Astrocyte (in vitro differentiated cells and primary cell): ENCODE data around the gene PTPRM. TPM values are rescaled to one million over a fixed set of nuclear protein-coding genes. Genes with fewer than 3 reads are reported as not detected.

Source experiments
- DNase-seq: peaks from one replicate; pipeline ENCODE4 v3.0.0-alpha.2; 2010; ENCODE audit warnings: low read depth
- FAIRE-seq: peaks from 2 replicates; lab custom pipeline; 2011; peaks lifted over from hg19 to GRCh38; lab: Jason Lieb, UNC
- H2AFZ ChIP-seq: 2 replicates; pipeline ENCODE4 v1.6.0; 2012; ENCODE audit warnings: low read depth, low read length, inconsistent platforms
- H3K27ac ChIP-seq: 2 replicates; pipeline ENCODE4 v1.5.1; 2011; ENCODE audit warnings: low read depth, low read length, inconsistent platforms
- H3K27me3 ChIP-seq: 2 replicates; pipeline ENCODE4 v1.6.0; 2011; ENCODE audit warnings: low read length, inconsistent platforms; ENCODE audit not compliant: insufficient read depth
- H3K36me3 ChIP-seq: 2 replicates; pipeline ENCODE4 v1.5.1; 2011; ENCODE audit warnings: low read length, inconsistent platforms; ENCODE audit not compliant: insufficient read depth
- H3K4me1 ChIP-seq: 2 replicates; pipeline ENCODE4 v1.5.1; 2011; ENCODE audit warnings: low read length, inconsistent platforms; ENCODE audit not compliant: insufficient read depth
- H3K4me2 ChIP-seq: 2 replicates; pipeline ENCODE4 v1.6.0; 2012; ENCODE audit warnings: low read length, inconsistent platforms
- H3K4me3 ChIP-seq: 2 replicates; pipeline ENCODE4 v1.5.1; 2011; ENCODE audit warnings: low read depth, mild to moderate bottlenecking, low read length, inconsistent platforms; ENCODE audit not compliant: insufficient read depth
- H3K79me2 ChIP-seq: 2 replicates; pipeline ENCODE4 v1.6.0; 2012; ENCODE audit warnings: mild to moderate bottlenecking, low read length, inconsistent platforms; ENCODE audit not compliant: insufficient read depth
- H3K9ac ChIP-seq: 2 replicates; pipeline ENCODE4 v1.6.0; 2012; ENCODE audit warnings: mild to moderate bottlenecking, low read length, inconsistent platforms
- H3K9me3 ChIP-seq: 2 replicates; pipeline ENCODE4 v1.5.1; 2012; ENCODE audit warnings: low read depth, mild to moderate bottlenecking, low read length, inconsistent platforms; ENCODE audit not compliant: insufficient read depth
- H4K20me1 ChIP-seq: 2 replicates; pipeline ENCODE4 v1.6.0; 2012; ENCODE audit warnings: low read length, inconsistent platforms; ENCODE audit not compliant: insufficient read depth
- H3K27ac Mint-ChIP-seq: one replicate; pipeline ENCODE4 v1.8.0; 2021; ENCODE audit warnings: mild to moderate bottlenecking, mixed read lengths; ENCODE audit not compliant: unreplicated experiment
- H3K27me3 Mint-ChIP-seq: one replicate; pipeline ENCODE4 v1.8.0; 2021; ENCODE audit warnings: low read depth, mixed read lengths; ENCODE audit not compliant: unreplicated experiment
- H3K36me3 Mint-ChIP-seq: one replicate; pipeline ENCODE4 v1.8.0; 2021; ENCODE audit warnings: low read depth, mixed read lengths; ENCODE audit not compliant: unreplicated experiment
- H3K4me1 Mint-ChIP-seq: one replicate; pipeline ENCODE4 v1.8.0; 2021; ENCODE audit warnings: low read depth, mixed read lengths; ENCODE audit not compliant: unreplicated experiment
- H3K4me3 Mint-ChIP-seq: one replicate; pipeline ENCODE4 v1.8.0; 2021; ENCODE audit warnings: mild to moderate bottlenecking, moderate library complexity, mixed read lengths; ENCODE audit not compliant: unreplicated experiment
- H3K9me3 Mint-ChIP-seq: one replicate; pipeline ENCODE4 v1.8.0; 2021; ENCODE audit warnings: mild to moderate bottlenecking, mixed read lengths; ENCODE audit not compliant: unreplicated experiment
- EZH2 ChIP-seq: IDR thresholded peaks from 2 replicates; pipeline ENCODE4 v1.6.1; 2012; ENCODE audit warnings: mild to moderate bottlenecking, low read length, inconsistent platforms; ENCODE audit not compliant: insufficient read depth
- total RNA-seq: library from RNA; stranded (reverse); gene quantifications from 2 replicates; pipeline ENCODE4 v1.2.1, GENCODE V29; 2021
- TF ChIP-seq, protein P1 (sequence below): IDR thresholded peaks from 2 replicates; pipeline ENCODE4 v1.5.1; 2011; ENCODE audit warnings: low read depth, mild to moderate bottlenecking, inconsistent platforms, low read length, moderate library complexity; ENCODE audit not compliant: insufficient read depth

PTPRM gene
- total RNA-seq, 1 donor from 2014 or later: 59.6 TPM

DNA sequence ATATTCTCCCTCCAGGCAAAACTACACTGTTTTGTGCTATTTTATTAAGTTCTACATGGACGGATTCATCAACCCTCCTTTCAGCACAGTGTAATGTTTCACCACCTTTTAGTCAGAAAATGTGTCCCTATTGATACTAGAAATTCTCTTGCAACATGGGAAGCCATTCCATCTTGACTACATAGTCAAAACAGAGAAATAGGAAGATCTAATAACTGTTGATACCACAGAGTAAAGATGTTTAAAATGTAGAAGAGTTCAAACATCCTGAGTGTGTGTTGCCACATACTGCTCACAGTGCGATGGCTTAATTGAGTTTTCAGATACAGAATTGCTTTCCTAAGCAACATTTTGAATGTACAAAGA, 549.9 kb downstream of the PTPRM start:
- TF ChIP-seq EZH2: no peak
- TF ChIP-seq, protein P1, sequence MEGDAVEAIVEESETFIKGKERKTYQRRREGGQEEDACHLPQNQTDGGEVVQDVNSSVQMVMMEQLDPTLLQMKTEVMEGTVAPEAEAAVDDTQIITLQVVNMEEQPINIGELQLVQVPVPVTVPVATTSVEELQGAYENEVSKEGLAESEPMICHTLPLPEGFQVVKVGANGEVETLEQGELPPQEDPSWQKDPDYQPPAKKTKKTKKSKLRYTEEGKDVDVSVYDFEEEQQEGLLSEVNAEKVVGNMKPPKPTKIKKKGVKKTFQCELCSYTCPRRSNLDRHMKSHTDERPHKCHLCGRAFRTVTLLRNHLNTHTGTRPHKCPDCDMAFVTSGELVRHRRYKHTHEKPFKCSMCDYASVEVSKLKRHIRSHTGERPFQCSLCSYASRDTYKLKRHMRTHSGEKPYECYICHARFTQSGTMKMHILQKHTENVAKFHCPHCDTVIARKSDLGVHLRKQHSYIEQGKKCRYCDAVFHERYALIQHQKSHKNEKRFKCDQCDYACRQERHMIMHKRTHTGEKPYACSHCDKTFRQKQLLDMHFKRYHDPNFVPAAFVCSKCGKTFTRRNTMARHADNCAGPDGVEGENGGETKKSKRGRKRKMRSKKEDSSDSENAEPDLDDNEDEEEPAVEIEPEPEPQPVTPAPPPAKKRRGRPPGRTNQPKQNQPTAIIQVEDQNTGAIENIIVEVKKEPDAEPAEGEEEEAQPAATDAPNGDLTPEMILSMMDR: no peak
- DNase-seq: no peak
- Mint-ChIP-seq H3K4me1 (peaks cover 13% of the 10 kb centered on the region), H3K36me3 (peaks cover 5% of the 10 kb centered on the region), H3K4me3 (no peak overlapping the region), H3K27me3 (no peaks in the 10 kb centered on the region), H3K9me3 (no peaks in the 10 kb centered on the region), H3K27ac (no peak overlapping the region)
- no peak for FAIRE-seq
- Histone ChIP-seq H3K9me3 (no peaks in the 10 kb centered on the region), H4K20me1 (no peaks in the 10 kb centered on the region), H3K27ac (peak overlapping the region; percentile 60), H3K9ac (peak overlapping the region; percentile 4), H3K4me3 (no peak overlapping the region), H3K4me1 (peaks cover 20% of the 10 kb centered on the region), H3K36me3 (no peaks in the 10 kb centered on the region), H3K4me2 (peak overlapping the region; percentile 12), H3K79me2 (no peaks in the 10 kb centered on the region), H3K27me3 (no peaks in the 10 kb centered on the region), H2AFZ (no peak overlapping the region)

DNA sequence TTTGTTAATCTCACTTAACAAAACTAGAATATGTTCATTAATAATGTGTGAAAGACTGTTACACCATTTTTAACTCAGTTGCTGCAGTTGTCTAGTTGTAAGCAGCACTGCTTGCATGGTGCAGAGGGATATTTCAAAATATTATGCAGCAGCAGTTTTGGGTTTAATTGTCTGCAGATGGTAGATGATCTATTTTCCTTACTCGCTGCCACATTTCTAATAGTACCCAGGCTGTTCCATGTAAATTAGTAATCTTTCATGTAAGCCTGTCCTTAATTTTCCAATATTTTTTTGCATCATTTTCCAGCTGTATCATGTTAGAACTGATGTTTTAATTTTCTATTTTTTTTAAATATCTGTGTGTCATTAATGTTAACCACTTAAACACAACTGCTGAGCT, 554.0 kb downstream of the PTPRM start:
- peak overlapping the region; percentile 49 for H3K27ac ChIP-seq

DNA sequence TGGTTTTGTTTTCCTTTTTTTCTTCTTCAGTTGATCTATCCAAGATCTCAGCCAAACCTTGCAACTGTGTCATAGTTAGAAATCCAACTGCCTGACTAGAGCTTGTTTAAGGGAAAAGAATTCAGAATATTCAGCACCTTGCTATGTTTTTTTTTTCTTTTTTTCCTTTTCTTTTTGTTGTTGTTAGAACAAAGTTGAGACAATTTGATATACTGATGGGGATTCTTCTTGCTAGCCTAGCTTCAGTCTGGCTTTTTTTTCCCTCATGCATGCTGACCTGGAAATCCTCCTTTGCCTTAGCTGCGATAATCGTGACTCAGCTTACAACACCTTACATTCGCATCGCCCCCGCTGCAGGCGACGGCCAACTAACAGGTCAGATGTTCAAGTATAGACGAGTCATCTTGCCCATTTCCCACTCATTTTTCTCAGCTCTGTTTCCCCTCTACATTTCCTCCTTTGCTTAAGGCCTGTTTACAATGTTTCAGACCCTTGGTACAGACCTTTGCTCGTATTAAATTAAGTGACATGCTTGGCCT, 554.9 kb downstream of the PTPRM start:
- no peak for TF ChIP-seq EZH2
- TF ChIP-seq, protein P1: no peak
- Histone ChIP-seq H3K4me2 (peak overlapping the region; percentile 73), H3K36me3 (no peaks in the 10 kb centered on the region), H4K20me1 (no peaks in the 10 kb centered on the region), H3K9ac (peak overlapping the region; percentile 3), H3K27me3 (no peaks in the 10 kb centered on the region), H2AFZ (no peak overlapping the region), H3K9me3 (no peaks in the 10 kb centered on the region), H3K79me2 (no peaks in the 10 kb centered on the region), H3K27ac (peak overlapping the region; percentile 49), H3K4me1 (peaks cover 25% of the 10 kb centered on the region), H3K4me3 (no peak overlapping the region)
- no peak overlapping the region for H3K4me3 Mint-ChIP-seq
- FAIRE-seq (peak; percentile 97), DNase-seq (peak; percentile 91)
- no peaks in the 10 kb centered on the region for H3K36me3 Mint-ChIP-seq
- no peaks in the 10 kb centered on the region for H3K9me3 Mint-ChIP-seq
- no peaks in the 10 kb centered on the region for H3K27me3 Mint-ChIP-seq
- H3K27ac Mint-ChIP-seq: peak overlapping the region; percentile 78
- peaks cover 49% of the 10 kb centered on the region for H3K4me1 Mint-ChIP-seq

More for the DNA sequence above, 554.0 kb downstream of the PTPRM start:
- DNase-seq: no peak
- H3K9me3 ChIP-seq: no peaks in the 10 kb centered on the region
- no peaks in the 10 kb centered on the region for H4K20me1 ChIP-seq
- no peak overlapping the region for H3K4me2 ChIP-seq
- Mint-ChIP-seq H3K4me3 (no peak overlapping the region), H3K27ac (no peak overlapping the region), H3K36me3 (no peaks in the 10 kb centered on the region), H3K4me1 (peaks cover 48% of the 10 kb centered on the region), H3K27me3 (no peaks in the 10 kb centered on the region), H3K9me3 (no peaks in the 10 kb centered on the region)
- H3K27me3 ChIP-seq: no peaks in the 10 kb centered on the region
- H2AFZ ChIP-seq: no peak overlapping the region
- H3K4me1 ChIP-seq: peaks cover 33% of the 10 kb centered on the region
- no peaks in the 10 kb centered on the region for H3K36me3 ChIP-seq
- no peak for FAIRE-seq
- H3K79me2 ChIP-seq: no peaks in the 10 kb centered on the region
- no peak overlapping the region for H3K4me3 ChIP-seq
- TF ChIP-seq EZH2: no peak
- TF ChIP-seq, protein P1: no peak
- no peak overlapping the region for H3K9ac ChIP-seq
